Activated CD4-positive, CD25-positive, alpha-beta regulatory T cell treated with anti-CD3 and anti-CD28 coated beads, Interleukin-2, amount 50 U/mL, for 24 hours (primary cell): ENCODE data around the gene SLC39A6.
"Not testable (repeated sequence)": the region's sequence is repeated elsewhere in the genome, so short reads cannot be mapped to it uniquely, and the experiment has no call there.

ENCODE experiments used
- ATAC-seq, 2 donors: fragments of 150-1000 bp; cut with Tn5 transposase; one replicate each; pipeline ENCODE4 v1.10.0; 2021; ENCODE audit warnings: mild to moderate bottlenecking in 1 of 2, moderate library complexity in 1 of 2

Gene SLC39A6

DNA sequence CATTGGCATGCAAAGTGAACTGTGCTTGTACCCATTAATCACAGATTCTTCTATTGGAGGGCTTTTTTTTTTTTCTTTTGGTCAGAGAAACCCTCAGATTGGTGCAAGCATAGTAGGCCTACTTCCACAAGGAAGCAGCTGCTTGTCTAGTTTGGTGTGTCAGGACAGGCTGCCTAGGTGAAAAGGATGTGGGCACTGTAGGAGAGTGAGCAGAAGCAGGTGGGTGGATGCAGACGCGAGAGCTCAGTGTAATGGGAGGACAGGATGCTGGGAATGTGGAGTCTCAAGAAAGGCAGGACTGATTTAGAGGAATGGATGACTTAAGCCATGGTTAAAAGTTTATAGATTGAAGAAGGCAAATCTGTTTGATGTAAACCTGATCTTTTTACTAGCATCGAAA, 3.6 kb upstream of the SLC39A6 start:
- ATAC-seq = no peak

DNA sequence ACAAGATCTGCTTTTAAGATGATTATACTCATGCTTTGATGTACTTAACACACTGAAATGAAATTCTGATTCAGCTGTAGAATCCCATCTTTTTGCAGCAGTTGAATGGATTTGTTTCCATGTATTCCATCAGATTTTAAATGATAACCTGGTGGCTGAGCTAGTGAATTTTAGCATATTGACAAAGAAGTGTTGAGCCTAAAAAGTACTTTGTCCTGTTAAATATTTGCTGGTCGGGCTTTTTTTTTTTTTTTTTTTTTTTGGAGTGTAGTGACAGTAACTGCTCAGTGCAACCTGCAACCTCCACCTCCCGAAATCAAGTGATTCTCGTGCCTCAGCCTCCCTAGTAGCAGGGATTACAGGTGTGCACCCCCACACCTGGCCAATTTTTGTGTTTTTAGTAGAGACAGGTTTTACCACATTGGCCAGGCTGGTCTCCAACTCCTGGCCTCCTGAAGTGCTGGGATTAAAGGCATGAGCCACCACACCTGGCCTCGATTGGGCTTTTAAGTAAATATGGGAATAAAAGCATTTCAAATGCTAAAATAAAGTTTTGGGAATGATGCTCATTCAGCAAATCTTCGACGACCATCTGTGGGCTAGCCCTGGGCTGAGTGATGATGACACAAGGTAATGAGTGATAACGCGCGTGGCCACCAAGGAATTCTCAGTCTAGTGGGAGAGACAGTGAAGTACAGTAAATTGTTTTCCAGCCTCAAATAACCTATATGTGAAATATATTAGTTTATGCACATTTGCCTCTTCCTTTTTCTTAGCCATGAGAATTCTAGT, 2.7 kb upstream of the SLC39A6 start:
- ATAC-seq = no peak

DNA sequence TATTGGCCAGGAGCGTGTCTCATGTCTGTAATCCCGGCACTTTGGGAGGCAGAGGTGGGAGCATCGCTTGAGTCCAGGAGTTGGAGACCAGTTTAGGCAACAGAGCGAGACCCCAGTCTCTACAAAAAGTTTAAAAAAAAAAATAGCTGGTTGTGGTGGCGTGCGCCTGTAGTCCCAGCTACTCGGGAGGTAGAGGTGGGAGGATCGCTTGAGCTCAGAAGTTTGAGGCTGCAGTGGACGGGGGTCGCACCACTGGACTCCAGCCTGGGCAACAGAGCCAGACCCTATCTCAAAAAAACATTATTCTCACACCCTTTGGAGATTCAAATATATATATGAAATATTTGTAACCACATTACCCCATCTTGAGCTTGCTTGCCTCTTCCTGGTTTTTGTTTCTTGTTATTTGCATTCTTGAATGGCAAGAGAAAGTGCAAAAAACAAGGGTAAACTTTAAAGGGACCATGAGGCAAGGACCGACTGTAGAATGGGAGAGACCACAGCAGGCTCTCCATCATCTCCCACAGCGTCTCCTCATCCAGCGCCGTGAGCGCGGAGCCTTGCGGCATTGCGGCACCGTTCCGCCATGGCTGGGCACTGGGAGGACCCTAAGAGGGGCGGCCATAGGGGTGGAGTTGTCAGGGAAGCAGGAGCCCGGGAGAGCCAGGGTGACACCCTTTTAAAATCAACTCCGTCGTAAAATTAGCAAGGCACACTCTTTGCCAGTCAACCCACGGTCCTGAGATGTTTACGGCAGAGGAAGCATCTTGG, 1.9 kb upstream of the SLC39A6 start:
- ATAC-seq = no peak

DNA sequence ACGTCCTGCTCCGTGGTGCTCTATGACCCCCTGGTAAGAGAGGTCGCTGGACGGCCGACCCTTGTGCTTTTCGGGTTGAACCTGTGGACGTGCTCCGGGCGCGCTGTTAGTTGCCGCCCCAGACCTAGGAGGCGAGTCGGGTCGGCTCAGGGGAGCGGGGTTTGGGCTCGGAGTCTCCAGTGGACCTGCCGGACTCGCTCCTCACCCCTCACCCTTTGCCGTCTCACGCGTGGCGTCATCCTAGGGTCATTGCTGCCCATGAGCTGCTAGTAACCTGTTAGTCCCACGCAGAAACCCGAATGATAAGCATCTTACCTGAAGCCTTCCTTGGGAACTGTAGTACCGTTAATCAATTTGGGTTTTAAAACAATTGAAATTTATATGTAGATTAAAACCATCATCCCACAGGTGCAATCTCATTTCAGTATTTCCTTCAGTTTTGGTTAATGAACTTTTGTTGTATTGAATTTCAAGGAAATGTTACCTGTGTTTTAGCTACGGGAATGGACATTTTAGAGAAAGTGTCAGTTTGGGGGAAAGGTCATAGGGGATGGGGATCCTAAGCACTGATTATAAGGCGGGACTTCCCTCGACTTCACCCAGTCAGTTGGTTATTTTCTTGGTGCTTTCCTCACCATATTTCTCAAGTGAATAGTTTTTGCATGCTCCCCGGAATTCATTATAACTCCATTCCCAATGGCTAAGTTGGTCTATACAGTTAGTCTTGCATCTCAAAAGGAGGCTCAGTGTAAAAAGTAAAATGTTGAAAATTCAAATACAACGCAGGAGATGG, 1.1 kb upstream of the SLC39A6 start:
- peak; percentile 2 to 3 for ATAC-seq

DNA sequence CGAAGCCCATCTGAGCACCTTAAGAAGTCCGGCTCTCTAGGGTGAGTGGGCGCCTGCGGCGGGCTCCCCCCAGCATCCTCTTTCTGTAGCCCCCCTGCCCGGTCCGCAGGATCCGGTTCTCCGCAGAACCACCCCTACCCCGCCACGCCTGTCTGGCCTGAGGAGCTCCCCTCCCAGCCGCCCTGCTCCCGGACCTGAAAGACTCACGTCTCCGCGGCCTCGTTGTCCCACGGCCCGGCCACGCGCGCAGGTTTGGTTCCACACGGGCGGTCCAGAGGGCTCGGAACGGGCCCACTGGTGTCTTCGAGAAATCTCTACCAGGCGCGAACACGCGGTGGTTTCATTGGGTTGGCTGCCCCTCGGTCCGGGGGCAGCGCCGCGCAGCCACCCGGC, 237 bp downstream of the SLC39A6 start:
- ATAC-seq = no peak

DNA sequence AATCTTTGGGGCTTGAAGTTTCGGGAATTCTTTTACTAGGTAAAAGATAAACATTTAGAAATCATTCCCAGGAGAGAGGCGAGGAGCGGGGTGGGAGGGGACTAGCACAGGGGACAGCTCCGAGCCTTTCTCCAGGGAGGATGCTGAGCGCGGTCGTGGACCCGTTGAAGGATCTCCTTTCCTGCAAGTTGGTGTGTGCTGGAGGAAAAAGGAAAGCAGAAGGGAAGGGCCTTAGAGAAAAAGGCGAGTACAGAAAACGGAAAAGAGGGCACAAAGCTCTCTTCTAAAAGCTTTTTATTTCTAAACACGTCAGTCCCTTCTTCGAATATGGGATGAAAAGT, 640 bp downstream of the SLC39A6 start:
- no peak for ATAC-seq

DNA sequence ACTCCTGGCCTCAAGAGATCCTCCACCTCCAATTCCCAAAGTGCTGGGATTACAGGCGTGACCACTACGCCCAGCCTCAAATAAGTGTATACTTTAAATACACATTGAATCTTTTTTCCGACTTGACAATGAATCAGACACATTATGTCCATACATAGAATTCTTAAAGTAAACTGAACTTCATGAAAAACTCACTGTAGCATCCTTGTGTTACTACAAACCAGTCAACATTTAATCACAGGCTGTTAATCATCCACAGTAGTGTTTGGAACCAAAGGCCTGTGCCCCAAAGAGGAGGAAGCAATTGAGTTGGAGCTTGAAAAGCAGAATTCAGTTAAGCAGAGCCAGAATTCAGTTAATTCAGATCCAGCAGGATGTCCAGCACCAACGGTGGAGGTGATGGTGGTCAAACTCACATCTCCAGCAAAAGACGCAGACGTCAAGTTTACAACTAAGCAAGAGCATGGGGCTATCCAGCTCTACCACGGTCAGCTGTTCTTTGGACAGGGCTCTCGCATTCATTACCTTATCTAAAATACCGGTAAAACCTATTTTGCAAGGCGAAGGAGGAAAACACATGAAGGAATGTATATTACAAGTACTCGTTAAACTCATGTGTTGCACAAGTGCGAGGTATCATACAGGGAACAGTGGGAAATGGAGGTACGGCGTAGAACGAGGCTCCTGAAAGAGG, 1.2 kb downstream of the SLC39A6 start:
- ATAC-seq = no peak

DNA sequence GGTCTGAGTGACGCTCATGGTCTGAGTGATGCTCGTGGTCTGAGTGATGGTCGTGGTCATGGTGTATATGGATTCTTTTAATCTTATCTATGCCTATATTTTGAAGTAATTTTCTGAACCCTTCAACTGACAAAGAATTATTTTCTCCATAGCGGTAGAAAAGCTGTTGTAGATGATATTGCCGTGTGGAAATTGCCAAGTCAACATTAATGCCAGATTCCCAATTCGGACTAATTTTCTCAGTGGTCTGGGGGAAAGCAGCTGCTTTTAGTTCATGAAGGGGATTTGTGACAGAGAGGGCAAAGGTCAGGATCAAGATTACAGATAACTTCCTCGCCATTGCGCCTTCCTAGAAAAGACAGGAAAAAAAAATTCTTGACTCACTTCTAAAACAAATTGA, 2.5 kb downstream of the SLC39A6 start:
- ATAC-seq = no peak

DNA sequence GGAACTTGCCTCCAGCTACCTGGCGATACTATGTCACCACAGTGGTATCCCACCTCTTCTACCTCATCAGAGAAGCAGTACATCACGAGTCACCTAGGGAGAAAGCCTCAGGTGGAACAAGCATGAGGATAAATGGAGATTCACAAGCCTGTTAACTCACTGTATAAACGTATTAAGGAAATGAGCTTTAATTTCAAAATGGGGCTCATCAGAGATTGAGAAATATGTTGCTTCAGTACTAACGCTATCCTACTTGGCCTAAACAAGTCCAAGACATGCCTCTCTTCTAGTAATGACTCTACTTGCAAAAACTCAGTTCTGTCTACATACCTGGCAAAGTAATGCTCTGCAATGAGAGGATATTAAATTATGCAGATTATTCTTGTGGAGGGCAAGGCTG, 4.3 kb downstream of the SLC39A6 start:
- no peak for ATAC-seq

DNA sequence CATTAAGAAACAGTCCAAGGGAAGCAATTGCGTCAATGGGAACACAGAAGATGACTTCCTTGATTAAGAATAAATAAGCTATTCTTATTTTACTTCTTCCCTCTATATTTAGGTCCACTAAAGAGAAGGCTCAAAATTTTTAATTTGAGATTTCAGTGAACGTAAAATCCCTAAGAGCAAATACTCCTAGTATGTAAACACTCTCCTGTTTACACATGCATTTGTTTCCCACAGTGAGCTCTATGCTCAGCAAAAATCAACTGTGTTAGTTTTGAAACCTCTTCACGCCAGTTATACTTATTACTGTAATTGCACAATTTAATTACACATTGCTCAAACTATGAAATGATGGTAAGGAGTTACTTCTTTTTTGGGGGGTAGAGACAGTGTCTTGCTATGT, 8.8 kb downstream of the SLC39A6 start:
- no peak for ATAC-seq

DNA sequence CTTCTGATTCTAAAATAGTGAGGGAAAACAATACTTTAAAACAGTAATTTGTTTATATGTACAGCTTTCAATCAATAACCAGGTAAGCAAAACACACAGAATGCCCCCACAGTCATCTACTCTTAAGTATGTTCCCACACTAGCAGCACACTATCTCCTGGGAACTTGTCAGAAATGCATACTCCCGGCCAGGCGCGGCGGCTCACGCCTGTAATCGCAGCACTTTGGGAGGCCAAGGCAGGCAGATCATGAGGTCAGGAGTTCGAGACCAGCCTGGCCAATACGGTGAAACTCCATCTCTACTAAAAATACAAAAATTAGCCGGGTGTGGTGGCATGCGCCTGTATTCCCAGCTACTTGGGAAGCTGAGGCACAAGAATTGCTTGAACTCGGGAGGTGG, 12.4 kb downstream of the SLC39A6 start:
- ATAC-seq = not testable (repeated sequence)

DNA sequence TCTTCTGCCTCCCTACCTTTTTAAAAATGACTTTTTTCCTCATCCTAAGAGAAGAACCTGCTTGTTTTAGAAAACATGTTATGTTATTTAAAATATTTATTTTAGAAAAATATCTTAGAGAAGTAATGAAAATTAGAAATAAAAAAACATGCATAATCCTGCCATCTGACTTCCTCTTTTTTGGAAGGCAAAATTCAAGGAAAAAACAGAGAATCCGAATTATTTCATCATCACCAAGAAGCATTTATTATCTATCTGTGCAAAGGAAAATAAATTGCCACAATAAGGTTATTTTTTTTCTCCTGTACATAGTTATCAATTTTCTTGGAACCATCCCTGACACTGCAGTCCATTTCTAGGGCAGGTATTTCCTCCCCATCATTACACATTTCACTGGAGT, 14.4 kb downstream of the SLC39A6 start:
- no peak for ATAC-seq

DNA sequence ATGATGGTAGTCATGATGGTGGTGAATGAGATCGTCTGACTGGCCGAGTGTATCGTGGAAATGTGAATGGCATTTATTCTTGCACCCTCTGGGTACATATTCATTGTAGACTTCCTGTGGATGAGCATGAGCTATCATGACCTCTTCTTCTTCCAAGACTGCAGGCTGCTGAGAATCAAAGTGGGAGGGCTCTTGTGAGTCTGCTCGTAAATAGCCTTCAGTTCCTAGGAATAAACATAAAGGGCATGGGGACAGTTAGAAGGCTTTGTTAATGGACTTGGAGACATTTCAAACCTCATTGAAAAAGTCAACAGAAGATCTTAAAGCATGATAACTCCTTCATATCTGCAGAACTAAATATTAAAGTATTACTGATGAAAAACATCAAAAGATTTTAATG, 14.9 kb downstream of the SLC39A6 start:
- no peak for ATAC-seq

DNA sequence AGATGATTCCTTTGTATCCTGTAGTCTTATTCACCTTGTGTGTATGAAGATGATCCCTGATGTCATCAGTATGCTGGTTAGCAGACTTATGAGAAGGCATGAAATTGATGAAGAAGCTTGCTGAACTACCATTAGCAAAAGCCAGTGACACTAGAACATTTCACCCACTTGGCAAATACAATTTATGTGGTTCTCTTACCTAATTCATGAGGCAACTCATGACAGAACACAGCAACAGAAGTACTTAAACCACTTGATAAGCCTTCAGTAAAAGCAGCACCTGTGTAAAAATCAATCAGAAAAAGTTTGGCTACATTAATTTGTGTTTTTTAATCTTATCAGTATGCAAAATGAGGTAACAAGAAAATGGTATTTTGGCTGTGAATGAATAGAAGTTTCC, 16.8 kb downstream of the SLC39A6 start:
- ATAC-seq = no peak

DNA sequence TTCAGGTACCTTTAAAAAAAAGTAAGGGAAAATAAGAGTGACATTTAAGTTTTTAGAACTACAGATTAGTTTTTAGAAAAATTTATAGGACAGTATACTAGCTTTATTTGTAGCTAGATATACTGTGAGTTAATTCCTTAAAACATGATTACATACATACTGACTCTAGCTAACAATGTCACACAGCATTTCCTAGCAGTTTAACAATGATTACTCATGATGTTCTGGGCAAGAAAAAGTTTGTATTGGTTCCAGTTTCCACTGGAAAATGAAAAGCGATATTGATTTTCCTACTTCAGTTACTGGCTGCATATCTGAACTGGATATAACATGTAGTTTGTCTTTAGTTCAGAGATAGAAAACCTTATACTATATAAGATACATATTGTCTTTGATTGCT, 19.4 kb downstream of the SLC39A6 start:
- ATAC-seq = no peak

DNA sequence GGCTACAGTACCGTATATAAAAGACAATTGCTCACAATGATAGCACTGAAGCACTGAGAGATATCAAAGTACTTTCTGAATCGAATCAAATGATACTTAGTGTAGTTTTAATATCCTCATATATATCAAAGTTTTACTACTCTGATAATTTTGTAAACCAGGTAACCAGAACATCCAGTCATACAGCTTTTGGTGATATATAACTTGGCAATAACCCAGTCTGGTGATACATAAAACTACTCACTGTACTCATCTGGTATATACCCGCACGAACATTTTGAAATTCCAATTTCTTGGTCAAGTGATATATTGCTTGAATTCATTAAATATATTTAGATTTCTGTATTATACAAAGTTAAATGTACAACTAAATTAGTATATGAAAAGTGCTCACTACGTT, 20.5 kb downstream of the SLC39A6 start:
- ATAC-seq = no peak

DNA sequence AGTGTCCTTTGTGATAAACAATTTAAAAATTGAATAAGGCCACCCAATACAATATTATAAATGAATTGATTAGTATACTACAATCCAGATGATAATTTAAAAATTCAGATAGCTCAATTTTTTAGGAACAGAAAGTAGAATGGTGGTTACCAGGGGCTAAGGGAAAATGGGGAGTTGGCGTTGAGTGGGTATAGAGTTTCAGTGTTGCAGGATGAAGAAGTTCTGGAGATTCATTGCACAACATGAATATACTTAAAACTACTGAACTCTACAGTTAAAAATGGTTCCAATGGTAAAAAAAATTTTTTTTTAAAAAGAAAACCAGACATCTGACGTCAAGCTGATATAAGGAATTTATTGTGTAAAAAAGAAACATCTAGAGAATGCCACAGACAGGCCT, 20.9 kb downstream of the SLC39A6 start:
- no peak for ATAC-seq

DNA sequence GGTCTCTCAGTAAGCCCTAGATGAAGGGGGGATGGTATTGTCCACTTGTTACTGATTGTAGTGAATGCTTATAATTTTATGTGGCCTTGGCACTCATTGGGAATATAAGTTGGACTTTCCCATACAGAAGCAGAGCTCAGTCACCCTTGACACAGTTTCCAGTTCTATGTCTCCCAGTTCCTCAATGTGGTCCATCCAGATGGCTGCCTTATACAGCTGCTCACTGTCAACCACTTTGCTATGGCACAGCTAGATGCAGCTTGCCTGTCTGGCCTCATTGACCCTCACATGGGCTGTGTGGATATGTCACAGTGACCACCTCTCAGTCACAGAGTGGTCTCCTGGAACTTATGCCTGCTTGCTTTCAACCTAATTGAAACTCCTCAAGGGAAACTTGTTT, 21.7 kb downstream of the SLC39A6 start:
- ATAC-seq = no peak

DNA sequence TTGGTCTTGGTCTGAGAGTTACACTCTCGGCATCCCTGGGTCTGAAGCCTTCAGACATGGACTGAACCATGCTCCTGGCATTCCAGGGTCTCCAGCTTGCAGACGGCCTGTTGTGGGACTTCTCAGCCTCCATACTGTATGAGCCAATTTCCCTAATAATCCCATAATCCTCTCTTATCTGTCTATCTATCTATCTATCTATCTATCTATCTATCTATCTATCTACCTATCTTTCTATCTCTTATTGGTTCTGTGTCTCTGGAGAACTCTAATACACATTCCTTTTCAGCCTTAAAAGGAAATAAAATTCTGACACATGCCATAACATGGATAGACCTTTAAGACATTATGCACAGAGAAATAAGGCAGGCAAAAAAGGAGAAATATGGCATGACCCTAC, 24.4 kb downstream of the SLC39A6 start:
- no peak for ATAC-seq

DNA sequence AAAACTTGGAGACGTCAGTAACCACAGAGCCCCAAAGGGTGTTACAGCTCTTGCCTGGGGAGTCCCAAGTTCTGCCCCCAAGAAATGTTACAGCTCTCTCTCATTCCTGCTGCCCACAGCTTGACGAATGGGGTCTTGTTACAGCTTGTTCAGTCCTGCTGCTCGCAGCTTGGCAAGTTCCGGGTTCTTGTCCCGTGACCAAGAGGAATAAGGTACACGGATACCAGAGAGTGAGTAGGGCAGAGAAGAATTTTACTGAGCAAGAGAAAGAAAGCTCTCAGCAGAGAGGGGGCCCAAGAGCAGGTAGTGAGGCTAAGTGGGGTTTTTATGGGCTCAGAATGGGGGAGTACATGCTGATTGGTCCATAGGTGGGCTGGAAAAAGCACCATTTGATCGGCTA, 27.2 kb downstream of the SLC39A6 start:
- no peak for ATAC-seq

DNA sequence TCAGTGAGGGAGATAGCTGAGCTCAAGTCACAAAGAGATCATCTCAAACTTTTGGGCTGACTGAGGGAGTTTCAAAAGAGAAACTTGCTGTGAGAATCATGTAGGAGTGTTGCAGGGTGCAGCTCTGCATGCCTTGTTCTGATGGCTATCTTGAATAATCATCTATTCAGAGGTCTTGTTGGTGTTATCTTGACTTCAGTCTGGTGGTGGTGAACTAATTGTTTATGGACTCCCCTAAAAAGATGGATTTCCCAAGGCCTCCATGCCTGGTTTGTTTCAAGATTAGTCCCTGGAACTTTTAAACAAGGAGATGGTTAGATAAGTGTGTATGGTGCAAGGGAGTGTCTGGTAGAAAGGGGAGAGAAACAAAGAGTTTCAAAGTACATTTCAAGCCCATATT, 29.8 kb downstream of the SLC39A6 start:
- no peak for ATAC-seq

DNA sequence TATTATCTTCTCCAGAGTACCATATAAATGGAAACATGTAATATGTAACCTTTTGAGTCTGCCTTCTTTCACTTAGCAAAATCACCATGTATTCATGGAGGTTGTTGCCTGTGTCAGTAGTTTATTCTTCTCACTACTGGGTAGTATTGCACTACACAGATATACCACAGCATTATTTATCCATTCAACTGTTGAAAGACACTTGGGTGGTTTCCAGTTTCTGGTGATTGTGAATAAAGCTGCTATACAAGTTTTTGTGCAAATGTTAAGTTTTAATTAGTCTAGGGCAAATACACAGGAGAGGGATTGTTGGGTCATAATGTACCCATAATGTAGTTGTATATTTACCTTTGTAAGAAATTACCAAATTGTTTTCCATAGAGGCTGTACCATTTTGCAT, 32.2 kb downstream of the SLC39A6 start:
- ATAC-seq = no peak

DNA sequence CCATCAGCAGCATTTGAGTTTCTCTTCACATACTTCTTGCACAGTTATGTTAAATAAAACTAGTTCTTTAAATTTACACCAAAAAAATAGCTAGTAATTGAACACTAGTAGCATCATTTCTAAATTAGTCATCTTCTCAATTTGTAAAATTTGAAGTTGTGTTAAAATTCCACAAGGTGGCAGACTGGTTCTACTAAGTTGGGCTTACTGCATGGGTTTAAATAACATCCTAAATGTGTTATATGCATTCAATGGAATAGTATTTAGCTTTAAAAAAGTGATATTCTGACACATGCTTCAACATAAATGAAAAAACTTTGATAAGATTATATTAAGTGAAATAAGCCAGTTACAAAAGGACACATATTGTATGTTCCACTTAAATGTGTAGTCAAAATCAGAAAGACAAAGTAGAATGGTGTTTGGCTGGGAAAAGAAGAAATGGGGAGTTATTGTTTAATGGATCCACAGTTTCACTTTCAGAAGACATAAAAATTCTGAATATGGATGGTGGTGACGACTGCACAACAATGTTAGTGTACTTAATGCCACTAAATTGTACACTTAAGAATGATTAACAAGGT, 33.1 kb downstream of the SLC39A6 start:
- no peak for ATAC-seq
